ENCODE measurements around the gene NPR2.

Gene NPR2

GRCh38 chr9:35748242-35748857 lies 43.0 kb upstream of the NPR2 start:
- H3K27me3 ChIP-seq: no peaks in the 10 kb centered on the region
- peaks cover 25% of the 10 kb centered on the region for H3K36me3 ChIP-seq
- TF ChIP-seq, protein P1, sequence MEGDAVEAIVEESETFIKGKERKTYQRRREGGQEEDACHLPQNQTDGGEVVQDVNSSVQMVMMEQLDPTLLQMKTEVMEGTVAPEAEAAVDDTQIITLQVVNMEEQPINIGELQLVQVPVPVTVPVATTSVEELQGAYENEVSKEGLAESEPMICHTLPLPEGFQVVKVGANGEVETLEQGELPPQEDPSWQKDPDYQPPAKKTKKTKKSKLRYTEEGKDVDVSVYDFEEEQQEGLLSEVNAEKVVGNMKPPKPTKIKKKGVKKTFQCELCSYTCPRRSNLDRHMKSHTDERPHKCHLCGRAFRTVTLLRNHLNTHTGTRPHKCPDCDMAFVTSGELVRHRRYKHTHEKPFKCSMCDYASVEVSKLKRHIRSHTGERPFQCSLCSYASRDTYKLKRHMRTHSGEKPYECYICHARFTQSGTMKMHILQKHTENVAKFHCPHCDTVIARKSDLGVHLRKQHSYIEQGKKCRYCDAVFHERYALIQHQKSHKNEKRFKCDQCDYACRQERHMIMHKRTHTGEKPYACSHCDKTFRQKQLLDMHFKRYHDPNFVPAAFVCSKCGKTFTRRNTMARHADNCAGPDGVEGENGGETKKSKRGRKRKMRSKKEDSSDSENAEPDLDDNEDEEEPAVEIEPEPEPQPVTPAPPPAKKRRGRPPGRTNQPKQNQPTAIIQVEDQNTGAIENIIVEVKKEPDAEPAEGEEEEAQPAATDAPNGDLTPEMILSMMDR (IDR thresholded peaks at IDR 0.05; ENCODE audit: low read depth, low read length): no peak
- peaks cover 3% of the 10 kb centered on the region for H3K4me1 ChIP-seq
- H3K4me3 ChIP-seq (ENCODE audit: low read depth, low read length): peak overlapping the region; percentile 92
- no peaks in the 10 kb centered on the region for H3K9me3 ChIP-seq
- no peak for DNase-seq

DNA sequence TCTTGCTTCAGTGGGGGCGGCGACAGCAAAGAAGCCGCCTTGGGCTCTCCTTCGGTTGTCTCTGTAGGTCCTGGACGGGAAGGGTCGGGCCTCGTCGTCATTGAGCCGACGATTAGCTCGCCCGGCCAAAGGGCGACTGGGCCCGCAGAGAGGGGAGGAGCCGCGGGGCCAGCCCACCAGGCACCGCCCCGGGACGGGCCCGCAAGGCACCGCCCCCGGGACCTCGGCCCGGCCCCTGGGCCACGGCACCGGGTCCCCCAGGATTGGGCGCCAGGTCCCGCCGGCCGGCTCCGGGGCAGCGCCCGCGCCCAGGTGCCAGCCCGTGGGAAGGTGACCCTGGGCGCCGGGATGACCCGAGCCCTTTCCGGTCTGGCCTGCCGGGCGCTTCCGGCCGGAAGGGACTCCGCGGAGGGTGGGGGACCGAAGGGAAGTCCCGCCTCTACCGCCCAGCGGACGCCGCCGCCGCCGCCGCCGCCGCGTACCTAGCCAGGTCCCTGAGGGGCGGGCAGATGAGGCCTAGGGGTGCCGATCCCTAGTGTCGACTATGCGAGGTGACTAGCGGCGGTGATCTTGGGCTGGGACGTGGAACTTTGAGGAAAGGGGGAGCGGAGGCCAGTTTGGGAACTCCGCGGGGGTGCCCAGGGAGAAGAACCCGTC lies 42.4 kb upstream of the NPR2 start, which contains the start of the genes GBA2 and RGP1:
GBA2 (minus strand) TSS at position 371 of the 657 bp plus-strand sequence. CDS start 524 bp downstream, outside the sequence.
RGP1 (plus strand) TSS at position 430 of the 657 bp plus-strand sequence. CDS start 469 bp downstream, outside the sequence.
- Histone ChIP-seq H3K4me1 (peaks cover 3% of the 10 kb centered on the region), H3K27me3 (no peaks in the 10 kb centered on the region), H3K4me3 (ENCODE audit: low read depth, low read length) (peak within 1 kb of the TSS; percentile 92), H3K9me3 (no peaks in the 10 kb centered on the region), H3K36me3 (peaks cover 19% of the 10 kb centered on the region)
- TF ChIP-seq, protein P1 (IDR thresholded peaks at IDR 0.05; ENCODE audit: low read depth, low read length): no peak
- peak; percentile 86 for DNase-seq

DNA sequence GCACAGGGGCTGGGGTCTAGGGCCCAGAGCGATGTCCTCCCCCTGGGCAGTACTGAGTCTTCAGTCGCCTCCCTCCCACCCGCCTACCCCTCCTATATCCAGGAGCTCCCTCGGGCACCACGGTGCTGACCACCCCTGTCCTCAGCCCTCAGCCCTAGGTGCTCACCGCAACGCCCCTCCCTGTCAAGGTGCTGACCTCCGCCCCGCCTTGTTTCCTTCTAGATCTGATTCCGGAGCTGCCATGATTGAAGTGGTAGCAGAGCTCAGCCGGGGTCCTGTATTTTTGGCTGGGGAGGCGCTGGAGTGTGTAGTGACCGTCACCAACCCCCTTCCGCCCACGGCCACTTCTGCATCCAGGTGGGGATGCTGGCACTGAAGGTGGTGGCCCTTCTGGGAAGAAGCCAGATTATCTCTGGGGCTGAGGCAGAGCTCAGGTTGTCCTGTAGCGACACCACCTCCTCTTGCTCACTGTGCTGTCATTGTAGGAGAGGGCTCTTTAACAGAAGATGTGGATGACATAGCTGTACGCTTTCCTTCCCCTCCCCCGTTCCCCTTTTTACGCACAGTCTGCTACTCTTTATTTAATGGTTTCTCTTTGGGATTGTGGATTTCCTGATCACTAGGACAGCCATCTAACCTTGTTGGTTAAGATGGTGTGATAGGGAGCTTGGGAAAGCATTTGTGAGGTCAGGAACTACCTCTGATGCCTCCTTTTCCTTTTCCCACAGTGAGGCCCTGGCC lies 41.7 kb upstream of the NPR2 start:
- Histone ChIP-seq H3K27me3 (no peaks in the 10 kb centered on the region), H3K9me3 (no peaks in the 10 kb centered on the region), H3K4me1 (peaks cover 3% of the 10 kb centered on the region), H3K4me3 (ENCODE audit: low read depth, low read length) (peak overlapping the region; percentile 92), H3K36me3 (peaks cover 12% of the 10 kb centered on the region)
- TF ChIP-seq, protein P1 (IDR thresholded peaks at IDR 0.05; ENCODE audit: low read depth, low read length): no peak
- DNase-seq: no peak

GRCh38 chr9:35750256-35750531 lies 41.2 kb upstream of the NPR2 start:
- peaks cover 3% of the 10 kb centered on the region for H3K4me1 ChIP-seq
- DNase-seq: no peak
- no peaks in the 10 kb centered on the region for H3K27me3 ChIP-seq
- TF ChIP-seq, protein P1 (IDR thresholded peaks at IDR 0.05; ENCODE audit: low read depth, low read length): no peak
- peak overlapping the region; percentile 92 for H3K4me3 ChIP-seq (ENCODE audit: low read depth, low read length)
- H3K9me3 ChIP-seq: no peaks in the 10 kb centered on the region
- H3K36me3 ChIP-seq: peaks cover 10% of the 10 kb centered on the region

DNA sequence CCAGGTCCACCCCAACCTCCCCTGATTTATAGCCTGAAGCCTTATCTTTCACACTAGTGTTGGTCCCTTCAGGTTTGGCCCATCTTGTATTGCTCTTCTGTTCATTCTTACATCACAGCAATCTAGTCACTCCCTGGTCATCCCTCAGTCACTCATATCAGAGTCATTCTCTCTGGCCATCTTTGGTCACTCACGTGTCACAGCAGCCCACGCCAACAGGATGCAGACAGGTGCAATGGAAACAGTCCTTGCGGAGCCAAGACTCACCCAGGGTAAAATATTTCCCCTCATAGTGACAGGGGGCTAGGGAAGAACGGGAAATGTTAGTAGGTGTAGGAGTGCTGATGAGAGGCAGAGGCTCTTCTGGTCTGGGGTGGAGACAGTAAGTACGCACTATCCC lies 37.9 kb upstream of the NPR2 start:
- Histone ChIP-seq H3K9me3 (no peaks in the 10 kb centered on the region), H3K4me3 (ENCODE audit: low read depth, low read length) (no peak overlapping the region), H3K4me1 (no peaks in the 10 kb centered on the region), H3K27me3 (no peaks in the 10 kb centered on the region), H3K36me3 (peaks cover 10% of the 10 kb centered on the region)
- TF ChIP-seq, protein P1 (IDR thresholded peaks at IDR 0.05; ENCODE audit: low read depth, low read length): no peak
- DNase-seq: no peak

All from BE2C (cell line).